Activated naive CD4-positive, alpha-beta T cell treated with anti-CD3 and anti-CD28 coated beads, Interleukin-2, amount 10 ng/mL, durations not matched to agents 7 days and 5 days (primary cell): ENCODE measurements around the gene AGAP1.

Experiments
- CTCF ChIA-PET: fragments of 350-600 bp; sonication (Branson Sonifier 250); formaldehyde crosslinking; loops from one replicate; lab custom pipeline; 2021; ENCODE audit warnings: antibody characterized with exemption; lab: Charles Lee
- DNase-seq: peaks from one replicate; pipeline ENCODE4 v3.0.0-alpha.2; 2020
- H3K27ac Mint-ChIP-seq: one replicate; pipeline ENCODE4 v1.8.0; 2021; ENCODE audit warnings: mild to moderate bottlenecking, moderate library complexity, mixed read lengths
- H3K27me3 Mint-ChIP-seq: one replicate; pipeline ENCODE4 v1.8.0; 2021; ENCODE audit warnings: mild to moderate bottlenecking, mixed read lengths
- H3K36me3 Mint-ChIP-seq: one replicate; pipeline ENCODE4 v1.8.0; 2021; ENCODE audit warnings: mixed read lengths
- H3K4me1 Mint-ChIP-seq: one replicate; pipeline ENCODE4 v1.8.0; 2021; ENCODE audit warnings: mixed read lengths
- H3K4me3 Mint-ChIP-seq: one replicate; pipeline ENCODE4 v1.8.0; 2021; ENCODE audit warnings: mild to moderate bottlenecking, moderate library complexity, mixed read lengths
- H3K9me3 Mint-ChIP-seq: one replicate; pipeline ENCODE4 v1.8.0; 2021; ENCODE audit warnings: mixed read lengths

AGAP1 gene

GRCh38 chr2:235909358-235909757 is 415.5 kb downstream of the AGAP1 start:
- no peaks in the 10 kb centered on the region for H3K4me1 Mint-ChIP-seq
- H3K36me3 Mint-ChIP-seq, result no peaks in the 10 kb centered on the region
- peaks cover 5% of the 10 kb centered on the region for H3K27me3 Mint-ChIP-seq
- CTCF ChIA-PET, result no interaction called here
- H3K27ac Mint-ChIP-seq, result no peak overlapping the region
- H3K9me3 Mint-ChIP-seq, result no peaks in the 10 kb centered on the region
- H3K4me3 Mint-ChIP-seq, result no peak overlapping the region
- no peak for DNase-seq

GRCh38 chr2:235910067-235910466 is 416.2 kb downstream of the AGAP1 start:
- Mint-ChIP-seq H3K4me3 (no peak overlapping the region), H3K27ac (no peak overlapping the region), H3K36me3 (no peaks in the 10 kb centered on the region), H3K4me1 (no peaks in the 10 kb centered on the region), H3K9me3 (no peaks in the 10 kb centered on the region), H3K27me3 (peaks cover 5% of the 10 kb centered on the region)
- DNase-seq, result no peak
- CTCF ChIA-PET, result no interaction called here

DNA sequence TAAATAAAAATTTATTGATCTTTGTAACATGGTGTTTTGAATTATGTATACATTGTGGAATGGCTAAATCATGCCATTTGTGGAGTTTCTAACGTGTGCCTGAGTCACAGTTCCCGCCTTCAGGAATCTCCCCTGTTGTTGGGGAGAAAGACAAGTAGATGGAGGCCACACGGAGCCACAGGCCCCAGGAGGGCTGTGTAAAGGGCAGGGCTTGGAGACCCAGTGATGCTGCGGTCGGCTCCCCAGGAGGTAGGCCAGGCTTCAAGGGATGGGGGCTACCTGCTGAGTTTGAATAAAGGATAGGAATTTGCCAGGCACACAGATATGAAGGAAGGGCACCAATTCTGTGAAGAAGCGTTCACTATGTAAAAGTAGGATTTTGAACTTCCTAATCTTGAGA is 417.3 kb downstream of the AGAP1 start:
- Mint-ChIP-seq H3K4me3 (no peak overlapping the region), H3K36me3 (no peaks in the 10 kb centered on the region), H3K4me1 (no peaks in the 10 kb centered on the region), H3K27ac (no peak overlapping the region), H3K9me3 (no peaks in the 10 kb centered on the region), H3K27me3 (no peaks in the 10 kb centered on the region)
- no peak for DNase-seq
- CTCF ChIA-PET, result no interaction called here

- H3K4me3 Mint-ChIP-seq, result no peak overlapping the region
- H3K4me1 Mint-ChIP-seq, result no peaks in the 10 kb centered on the region
- CTCF ChIA-PET, result no interaction called here
- no peaks in the 10 kb centered on the region for H3K9me3 Mint-ChIP-seq
- no peak overlapping the region for H3K27ac Mint-ChIP-seq
- DNase-seq, result no peak
- H3K36me3 Mint-ChIP-seq, result no peaks in the 10 kb centered on the region
- H3K27me3 Mint-ChIP-seq, result no peaks in the 10 kb centered on the region
Observed at GRCh38 chr2:235911633-235912233, 417.9 kb downstream of the AGAP1 start.

DNA sequence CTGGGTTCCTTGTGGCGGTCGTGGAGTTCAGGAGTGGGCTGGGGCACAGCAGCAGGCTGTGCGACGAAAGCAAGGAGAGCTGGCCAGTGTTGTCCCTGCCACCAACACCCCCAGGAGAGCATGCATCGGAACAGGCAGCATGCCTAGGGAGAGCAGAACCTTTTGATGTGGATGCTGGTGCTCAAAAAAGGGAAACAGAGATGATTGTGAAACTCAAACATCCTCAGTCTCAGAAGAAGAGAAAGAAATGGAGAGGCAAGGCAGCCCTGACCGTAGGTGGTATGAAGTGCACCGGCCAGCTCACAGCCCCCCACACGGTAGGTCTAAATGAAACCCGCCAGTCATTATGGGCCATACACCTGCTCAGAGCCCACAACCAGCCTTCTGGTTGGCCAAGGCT is 420.9 kb downstream of the AGAP1 start:
- CTCF ChIA-PET, result no interaction called here
- H3K36me3 Mint-ChIP-seq, result no peaks in the 10 kb centered on the region

DNA sequence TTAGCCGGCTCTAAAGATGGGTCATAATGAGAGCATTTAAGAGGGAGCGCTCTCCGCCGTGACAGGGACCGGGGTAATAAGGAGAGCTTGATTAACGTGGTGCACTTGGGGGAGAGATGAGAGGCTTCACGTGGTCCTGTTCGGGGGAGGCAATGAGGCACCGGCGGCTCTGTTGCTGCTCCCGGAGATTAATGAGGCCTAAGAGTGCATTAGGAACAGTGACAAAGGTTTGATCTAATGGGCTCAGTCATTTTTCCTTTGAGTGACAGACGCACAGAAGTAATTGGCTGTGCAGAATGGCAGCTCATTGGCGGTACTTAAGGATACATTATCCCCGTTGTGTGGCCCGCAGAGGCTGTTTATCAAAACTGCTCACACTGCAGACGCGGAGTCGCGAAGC is 423.7 kb downstream of the AGAP1 start:
- no peaks in the 10 kb centered on the region for H3K36me3 Mint-ChIP-seq
- CTCF ChIA-PET, result no interaction called here
- DNase-seq, result no peak
- no peaks in the 10 kb centered on the region for H3K27me3 Mint-ChIP-seq
- no peaks in the 10 kb centered on the region for H3K4me1 Mint-ChIP-seq
- no peak overlapping the region for H3K4me3 Mint-ChIP-seq
- H3K9me3 Mint-ChIP-seq, result no peaks in the 10 kb centered on the region
- no peak overlapping the region for H3K27ac Mint-ChIP-seq

More for the DNA sequence above, 420.9 kb downstream of the AGAP1 start:
- DNase-seq, result no peak
- no peak overlapping the region for H3K4me3 Mint-ChIP-seq
- no peaks in the 10 kb centered on the region for H3K9me3 Mint-ChIP-seq
- H3K4me1 Mint-ChIP-seq, result no peaks in the 10 kb centered on the region
- H3K27ac Mint-ChIP-seq, result no peak overlapping the region
- H3K27me3 Mint-ChIP-seq, result no peaks in the 10 kb centered on the region

- CTCF ChIA-PET, result no interaction called here
- Mint-ChIP-seq H3K4me1 (no peaks in the 10 kb centered on the region), H3K36me3 (no peaks in the 10 kb centered on the region), H3K4me3 (no peak overlapping the region), H3K27me3 (no peaks in the 10 kb centered on the region), H3K27ac (no peak overlapping the region), H3K9me3 (no peaks in the 10 kb centered on the region)
- DNase-seq, result no peak
Observed at GRCh38 chr2:235918876-235919275, 425.0 kb downstream of the AGAP1 start.

GRCh38 chr2:235920216-235920865 is 426.5 kb downstream of the AGAP1 start:
- DNase-seq, result no peak
- Mint-ChIP-seq H3K4me3 (no peak overlapping the region), H3K27me3 (no peaks in the 10 kb centered on the region), H3K4me1 (no peaks in the 10 kb centered on the region), H3K36me3 (no peaks in the 10 kb centered on the region), H3K27ac (no peak overlapping the region), H3K9me3 (no peaks in the 10 kb centered on the region)
- CTCF ChIA-PET, result no interaction called here

- Mint-ChIP-seq H3K4me3 (no peak overlapping the region), H3K36me3 (no peaks in the 10 kb centered on the region), H3K27me3 (no peaks in the 10 kb centered on the region), H3K9me3 (no peaks in the 10 kb centered on the region), H3K4me1 (no peaks in the 10 kb centered on the region), H3K27ac (no peak overlapping the region)
- CTCF ChIA-PET, result no interaction called here
- DNase-seq, result no peak
Observed at GRCh38 chr2:235921508-235922191, 427.8 kb downstream of the AGAP1 start.

DNA sequence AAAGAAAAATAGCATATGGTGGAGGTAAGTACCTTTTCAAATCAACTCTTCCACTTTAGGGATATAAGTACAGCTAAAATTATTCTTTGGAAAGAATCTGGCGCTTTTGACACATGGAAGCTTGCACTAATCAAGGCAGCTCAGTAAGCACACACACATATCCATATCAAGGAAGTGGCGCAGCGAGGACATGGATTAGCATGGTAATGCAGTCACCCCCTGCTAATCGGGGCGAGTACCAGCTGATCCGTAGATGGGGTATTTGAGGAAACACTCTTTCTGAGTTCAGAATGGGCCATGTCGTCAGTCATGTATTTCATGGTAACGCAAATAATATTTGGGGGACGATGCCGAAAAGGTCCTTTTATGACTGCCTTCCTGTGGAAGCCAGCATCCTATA is 429.0 kb downstream of the AGAP1 start:
- CTCF ChIA-PET, result no interaction called here
- no peaks in the 10 kb centered on the region for H3K27me3 Mint-ChIP-seq

DNA sequence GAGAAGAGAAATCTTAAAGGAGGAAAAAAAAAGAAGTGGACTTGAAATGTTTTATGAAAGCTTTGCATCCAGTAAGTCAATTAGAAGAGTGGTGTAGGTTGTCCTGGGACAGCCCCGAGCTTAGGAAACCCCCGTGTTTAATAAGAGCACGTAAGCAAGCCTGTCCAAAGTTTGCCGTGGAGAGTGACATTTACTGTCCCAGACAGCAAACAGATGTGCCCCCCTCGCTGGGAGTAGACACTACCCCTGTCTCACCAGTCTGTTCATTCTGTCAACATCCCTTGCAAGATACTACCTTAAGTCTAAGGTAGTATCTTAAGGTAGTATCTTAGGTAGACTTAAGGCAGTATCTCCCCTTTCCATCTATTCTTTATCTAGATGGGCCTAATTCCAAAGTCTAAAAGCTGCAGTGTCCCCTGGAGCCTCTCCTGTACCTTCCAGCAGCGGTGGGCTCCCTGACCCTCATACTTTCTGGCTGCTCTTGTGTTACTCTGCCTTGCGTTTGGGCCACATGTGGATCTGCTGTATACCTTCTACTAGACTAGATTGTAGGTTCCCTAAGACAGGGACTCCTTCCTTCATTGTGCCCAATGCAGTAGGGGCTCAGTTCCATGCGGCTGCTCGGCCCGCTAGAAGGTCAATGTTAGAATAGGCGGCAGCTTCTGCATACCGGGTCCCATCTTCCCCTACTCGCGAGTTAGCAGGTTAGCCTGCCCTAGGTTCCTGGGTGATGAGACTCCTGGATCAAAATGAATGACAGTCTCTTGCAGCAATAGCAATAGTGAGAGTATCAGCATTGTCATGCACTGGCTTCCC is 430.2 kb downstream of the AGAP1 start:
- Mint-ChIP-seq H3K27me3 (no peaks in the 10 kb centered on the region), H3K4me1 (no peaks in the 10 kb centered on the region), H3K4me3 (no peak overlapping the region), H3K36me3 (no peaks in the 10 kb centered on the region), H3K9me3 (no peaks in the 10 kb centered on the region), H3K27ac (no peak overlapping the region)
- CTCF ChIA-PET, result no interaction called here
- no peak for DNase-seq

More for the DNA sequence above, 429.0 kb downstream of the AGAP1 start:
- Mint-ChIP-seq H3K4me3 (no peak overlapping the region), H3K36me3 (no peaks in the 10 kb centered on the region), H3K4me1 (no peaks in the 10 kb centered on the region), H3K9me3 (no peaks in the 10 kb centered on the region), H3K27ac (no peak overlapping the region)
- DNase-seq, result no peak

GRCh38 chr2:235924675-235925063 is 430.8 kb downstream of the AGAP1 start:
- CTCF ChIA-PET, result no interaction called here
- no peaks in the 10 kb centered on the region for H3K4me1 Mint-ChIP-seq

DNA sequence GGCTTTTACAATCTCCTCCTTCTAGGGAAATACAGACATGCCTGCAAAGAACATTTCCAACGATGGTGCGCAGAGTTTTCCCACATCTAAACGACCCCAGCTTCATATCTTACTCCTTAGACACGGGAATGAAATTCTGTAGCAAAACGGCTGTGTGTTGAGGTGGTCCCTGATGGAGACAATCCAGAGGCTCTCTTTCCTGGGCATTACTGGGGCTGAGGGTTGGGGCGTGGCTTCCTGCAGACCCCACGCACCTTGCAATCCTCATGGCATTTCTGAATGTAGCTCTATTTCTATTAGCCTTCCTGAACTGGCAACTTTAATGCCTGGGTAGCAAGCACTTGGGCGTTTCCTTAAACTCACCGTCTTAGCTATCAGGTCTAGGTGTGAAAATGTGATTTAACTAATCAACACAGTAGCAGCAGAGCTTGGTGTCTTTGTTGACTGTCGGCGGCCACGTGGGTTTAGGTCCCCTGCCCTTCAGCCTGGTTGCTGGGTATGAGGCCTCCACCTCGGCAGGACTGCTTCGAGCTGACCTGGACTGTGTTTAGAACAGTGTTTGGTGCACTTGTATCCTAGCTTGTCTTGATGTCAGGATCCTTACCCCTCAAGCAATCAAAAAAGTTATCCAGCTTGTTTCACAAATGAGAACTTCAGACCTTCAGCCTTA is 431.5 kb downstream of the AGAP1 start:
- Mint-ChIP-seq H3K4me3 (no peak overlapping the region), H3K27ac (no peak overlapping the region), H3K36me3 (no peaks in the 10 kb centered on the region), H3K27me3 (no peaks in the 10 kb centered on the region), H3K9me3 (no peaks in the 10 kb centered on the region), H3K4me1 (no peaks in the 10 kb centered on the region)
- CTCF ChIA-PET, result no interaction called here
- DNase-seq, result no peak

More at GRCh38 chr2:235924675-235925063, 430.8 kb downstream of the AGAP1 start:
- Mint-ChIP-seq H3K27me3 (no peaks in the 10 kb centered on the region), H3K27ac (no peak overlapping the region), H3K9me3 (no peaks in the 10 kb centered on the region), H3K4me3 (no peak overlapping the region), H3K36me3 (no peaks in the 10 kb centered on the region)
- no peak for DNase-seq

DNA sequence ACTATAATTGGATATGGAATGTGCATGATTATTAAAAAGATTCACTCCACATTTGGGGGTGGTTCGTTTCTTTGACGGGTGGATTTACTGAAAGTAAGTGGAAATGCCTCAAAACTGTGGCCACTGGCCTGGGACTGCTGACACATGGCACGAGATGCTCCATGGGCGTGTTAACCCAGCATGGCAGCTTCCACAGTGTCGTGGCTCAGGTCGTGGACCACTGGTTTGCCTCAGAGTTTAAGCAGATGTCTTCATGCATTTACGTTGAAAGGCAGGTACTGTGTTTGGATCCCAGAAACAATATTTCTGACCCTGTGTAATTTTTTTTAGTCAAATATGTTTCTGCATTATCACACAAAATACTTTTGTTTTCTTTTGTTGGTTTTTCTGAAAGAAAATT is 432.4 kb downstream of the AGAP1 start:
- CTCF ChIA-PET, result no interaction called here
- Mint-ChIP-seq H3K27me3 (no peaks in the 10 kb centered on the region), H3K27ac (no peak overlapping the region), H3K36me3 (no peaks in the 10 kb centered on the region), H3K4me3 (no peak overlapping the region), H3K4me1 (no peaks in the 10 kb centered on the region), H3K9me3 (no peaks in the 10 kb centered on the region)
- DNase-seq, result no peak
